Measurements from ENCODE around the gene SLC66A2. TPM values are rescaled to one million over a fixed set of nuclear protein-coding genes. Genes with fewer than 3 reads are reported as not detected.

Gene SLC66A2
- polyA plus RNA-seq, 1 donor = 16.2 TPM

- H3K36me3 ChIP-seq (ENCODE audit: control insufficient read depth, insufficient read depth, low read length) = peaks cover 11% of the 10 kb centered on the region
- no CpG with 5 or more reads among the region's 20 CpGs for WGBS (ENCODE audit: insufficient coverage, low lambda C conversion rate)
- H3K4me3 ChIP-seq (ENCODE audit: low read length) = no peak overlapping the region
- no peaks in the 10 kb centered on the region for H3K27me3 ChIP-seq (ENCODE audit: control insufficient read depth, insufficient read depth, low read length)
- no peak overlapping the region for H3K27ac ChIP-seq (ENCODE audit: low read length)
- H3K9me3 ChIP-seq (ENCODE audit: control insufficient read depth, low read depth, low read length) = peaks cover 63% of the 10 kb centered on the region
- H3K4me1 ChIP-seq (ENCODE audit: control insufficient read depth, insufficient read depth, low read length) = no peaks in the 10 kb centered on the region
- no peak for DNase-seq
Measured at GRCh38 chr18:79902640-79903039, 48.8 kb downstream of the SLC66A2 start.

- no peaks in the 10 kb centered on the region for H3K27me3 ChIP-seq (ENCODE audit: control insufficient read depth, insufficient read depth, low read length)
- no CpG with 5 or more reads among the region's 8 CpGs for WGBS (ENCODE audit: insufficient coverage, low lambda C conversion rate)
- peaks cover 11% of the 10 kb centered on the region for H3K36me3 ChIP-seq (ENCODE audit: control insufficient read depth, insufficient read depth, low read length)
- H3K4me1 ChIP-seq (ENCODE audit: control insufficient read depth, insufficient read depth, low read length) = no peaks in the 10 kb centered on the region
- no peak overlapping the region for H3K27ac ChIP-seq (ENCODE audit: low read length)
- H3K9me3 ChIP-seq (ENCODE audit: control insufficient read depth, low read depth, low read length) = peaks cover 67% of the 10 kb centered on the region
- DNase-seq = no peak
- H3K4me3 ChIP-seq (ENCODE audit: low read length) = no peak overlapping the region
Measured at GRCh38 chr18:79902075-79902474, 49.4 kb downstream of the SLC66A2 start.

GRCh38 chr18:79901665-79902064, 49.8 kb downstream of the SLC66A2 start:
- Histone ChIP-seq H3K9me3 (ENCODE audit: control insufficient read depth, low read depth, low read length) (peaks cover 69% of the 10 kb centered on the region), H3K4me1 (ENCODE audit: control insufficient read depth, insufficient read depth, low read length) (no peaks in the 10 kb centered on the region), H3K27ac (ENCODE audit: low read length) (no peak overlapping the region), H3K4me3 (ENCODE audit: low read length) (no peak overlapping the region), H3K36me3 (ENCODE audit: control insufficient read depth, insufficient read depth, low read length) (peaks cover 11% of the 10 kb centered on the region), H3K27me3 (ENCODE audit: control insufficient read depth, insufficient read depth, low read length) (no peaks in the 10 kb centered on the region)
- DNase-seq = no peak
- 100% methylated on average over 1 of the region's 13 CpGs for WGBS (ENCODE audit: insufficient coverage, low lambda C conversion rate)

GRCh38 chr18:79900610-79901570, 50.6 kb downstream of the SLC66A2 start:
- WGBS (ENCODE audit: insufficient coverage, low lambda C conversion rate) = no CpG with 5 or more reads among the region's 28 CpGs
- peaks cover 71% of the 10 kb centered on the region for H3K9me3 ChIP-seq (ENCODE audit: control insufficient read depth, low read depth, low read length)
- no peaks in the 10 kb centered on the region for H3K27me3 ChIP-seq (ENCODE audit: control insufficient read depth, insufficient read depth, low read length)
- DNase-seq = no peak
- peaks cover 11% of the 10 kb centered on the region for H3K36me3 ChIP-seq (ENCODE audit: control insufficient read depth, insufficient read depth, low read length)
- no peak overlapping the region for H3K27ac ChIP-seq (ENCODE audit: low read length)
- no peaks in the 10 kb centered on the region for H3K4me1 ChIP-seq (ENCODE audit: control insufficient read depth, insufficient read depth, low read length)
- no peak overlapping the region for H3K4me3 ChIP-seq (ENCODE audit: low read length)

- Histone ChIP-seq H3K27me3 (ENCODE audit: control insufficient read depth, insufficient read depth, low read length) (no peaks in the 10 kb centered on the region), H3K4me1 (ENCODE audit: control insufficient read depth, insufficient read depth, low read length) (no peaks in the 10 kb centered on the region), H3K27ac (ENCODE audit: low read length) (no peak overlapping the region), H3K4me3 (ENCODE audit: low read length) (no peak overlapping the region), H3K9me3 (ENCODE audit: control insufficient read depth, low read depth, low read length) (peaks cover 73% of the 10 kb centered on the region), H3K36me3 (ENCODE audit: control insufficient read depth, insufficient read depth, low read length) (peaks cover 9% of the 10 kb centered on the region)
- DNase-seq = no peak
- WGBS (ENCODE audit: insufficient coverage, low lambda C conversion rate) = no CpG with 5 or more reads among the region's 53 CpGs
Measured at GRCh38 chr18:79899609-79900445, 51.6 kb downstream of the SLC66A2 start.

GRCh38 chr18:79898952-79899608, 52.4 kb downstream of the SLC66A2 start:
- Histone ChIP-seq H3K36me3 (ENCODE audit: control insufficient read depth, insufficient read depth, low read length) (peaks cover 6% of the 10 kb centered on the region), H3K9me3 (ENCODE audit: control insufficient read depth, low read depth, low read length) (peaks cover 67% of the 10 kb centered on the region), H3K4me3 (ENCODE audit: low read length) (no peak overlapping the region), H3K27ac (ENCODE audit: low read length) (no peak overlapping the region), H3K27me3 (ENCODE audit: control insufficient read depth, insufficient read depth, low read length) (no peaks in the 10 kb centered on the region), H3K4me1 (ENCODE audit: control insufficient read depth, insufficient read depth, low read length) (no peaks in the 10 kb centered on the region)
- no CpG with 5 or more reads among the region's 70 CpGs for WGBS (ENCODE audit: insufficient coverage, low lambda C conversion rate)
- no peak for DNase-seq

GRCh38 chr18:79897940-79898625, 53.4 kb downstream of the SLC66A2 start:
- peaks cover 2% of the 10 kb centered on the region for H3K36me3 ChIP-seq (ENCODE audit: control insufficient read depth, insufficient read depth, low read length)
- WGBS (ENCODE audit: insufficient coverage, low lambda C conversion rate) = no CpG with 5 or more reads among the region's 15 CpGs
- no peak for DNase-seq
- no peaks in the 10 kb centered on the region for H3K4me1 ChIP-seq (ENCODE audit: control insufficient read depth, insufficient read depth, low read length)
- no peaks in the 10 kb centered on the region for H3K27me3 ChIP-seq (ENCODE audit: control insufficient read depth, insufficient read depth, low read length)
- peaks cover 61% of the 10 kb centered on the region for H3K9me3 ChIP-seq (ENCODE audit: control insufficient read depth, low read depth, low read length)
- no peak overlapping the region for H3K27ac ChIP-seq (ENCODE audit: low read length)
- H3K4me3 ChIP-seq (ENCODE audit: low read length) = no peak overlapping the region

- DNase-seq = no peak
- Histone ChIP-seq H3K4me1 (ENCODE audit: control insufficient read depth, insufficient read depth, low read length) (no peaks in the 10 kb centered on the region), H3K4me3 (ENCODE audit: low read length) (no peak overlapping the region), H3K36me3 (ENCODE audit: control insufficient read depth, insufficient read depth, low read length) (peaks cover under 1% of the 10 kb centered on the region), H3K27ac (ENCODE audit: low read length) (no peak overlapping the region), H3K27me3 (ENCODE audit: control insufficient read depth, insufficient read depth, low read length) (no peaks in the 10 kb centered on the region), H3K9me3 (ENCODE audit: control insufficient read depth, low read depth, low read length) (peaks cover 51% of the 10 kb centered on the region)
- 100% methylated on average over 2 of the region's 3 CpGs for WGBS (ENCODE audit: insufficient coverage, low lambda C conversion rate)
Measured at GRCh38 chr18:79896738-79897137, 54.7 kb downstream of the SLC66A2 start.

- Histone ChIP-seq H3K9me3 (ENCODE audit: control insufficient read depth, low read depth, low read length) (peaks cover 30% of the 10 kb centered on the region), H3K4me1 (ENCODE audit: control insufficient read depth, insufficient read depth, low read length) (no peaks in the 10 kb centered on the region), H3K4me3 (ENCODE audit: low read length) (no peak overlapping the region), H3K36me3 (ENCODE audit: control insufficient read depth, insufficient read depth, low read length) (no peaks in the 10 kb centered on the region), H3K27ac (ENCODE audit: low read length) (no peak overlapping the region), H3K27me3 (ENCODE audit: control insufficient read depth, insufficient read depth, low read length) (no peaks in the 10 kb centered on the region)
- WGBS (ENCODE audit: insufficient coverage, low lambda C conversion rate) = 100% methylated on average over 1 of the region's 5 CpGs
- DNase-seq = no peak
Measured at GRCh38 chr18:79890674-79891073, 60.8 kb downstream of the SLC66A2 start.

All from large intestine (tissue), 3 donors.